ENCODE measurements around the gene TXNRD3. TPM values are rescaled to one million over a fixed set of nuclear protein-coding genes. Genes with fewer than 3 reads are reported as not detected.

The TXNRD3 gene
- polyA plus RNA-seq, result 6.3 to 11.0 TPM (median 9.7 TPM) in 3 replicates
- 10.2 TPM for polyA plus RNA-seq (2011; ENCODE audit: low read depth)
- polyA plus RNA-seq (2011; cell fraction: cytosol; rRNA removed), result 10.2 and 11.7 TPM in 2 replicates
- polyA plus RNA-seq (2011; cell fraction: nucleus; rRNA removed), result 13.5 and 17.2 TPM in 2 replicates
- 13.9 and 14.3 TPM in 2 replicates for polyA plus RNA-seq (2012; ENCODE audit: low replicate concordance)
- polyA minus RNA-seq, result 9.9 to 11.5 TPM (median 11.0 TPM) in 3 replicates
- 3.8 TPM for polyA minus RNA-seq (2011; cell fraction: cytosol; rRNA and poly(A)+ RNA removed)
- 6.8 and 13.4 TPM in 2 replicates for polyA minus RNA-seq (2011; cell fraction: nucleus; rRNA and poly(A)+ RNA removed)

GRCh38 chr3:126654571-126655383 lies at the start of gene TXNRD3:
Gene TXNRD3, minus strand, starts transcription at chr3:126655124.
- peak within 1 kb of the TSS; percentile 91 for H2AFZ ChIP-seq (ENCODE audit: control insufficient read depth, low read length)
- peaks cover 3% of the 10 kb centered on the region for H3K27me3 ChIP-seq (ENCODE audit: control insufficient read depth, extremely low read depth, insufficient read depth, low read length)
- DNase-seq (ENCODE audit: low read depth, low spot score) (no peak), FAIRE-seq (no peak)
- H3K79me2 ChIP-seq (ENCODE audit: control insufficient read depth, insufficient read depth, low read length), result peaks cover 2% of the 10 kb centered on the region
- no peaks in the 10 kb centered on the region for H3K9me3 ChIP-seq (ENCODE audit: control insufficient read depth, low read depth, low read length)
- peak within 1 kb of the TSS; percentile 83 for H3K9ac ChIP-seq (ENCODE audit: control insufficient read depth, extremely low read depth, insufficient read depth, low read length)
- H3K4me2 ChIP-seq (ENCODE audit: control insufficient read depth, extremely low read depth, insufficient read depth, low read depth, low read length), result peak within 1 kb of the TSS; percentile 96
- dilution Hi-C loops (cut with MboI; ENCODE audit: extremely low pct_ligation_motif_present, low sequenced_read_pairs), result no loop called here
- peak within 1 kb of the TSS; percentile 51 to 90 (median 82) for H3K4me3 ChIP-seq (ENCODE audit: control insufficient read depth in 2 of 3, extremely low read depth in 1 of 3, insufficient read depth in 2 of 3, low read depth in 1 of 3, low read length in 3 of 3)
- no peak for TF ChIP-seq EZH2 (IDR thresholded peaks at IDR 0.05; ENCODE audit: low read length)
- TF ChIP-seq CTCF (optimal IDR thresholded peaks at IDR 0.05 in 1 of 3, IDR thresholded peaks at IDR 0.05 in 1 of 3, conservative IDR thresholded peaks at IDR 0.05 in 1 of 3; ENCODE audit: extremely low read depth in 1 of 3, insufficient read depth in 2 of 3, low read length in 3 of 3), result peak in 1 of 3 experiments; percentile 33
- no peaks in the 10 kb centered on the region for H3K9me1 ChIP-seq (ENCODE audit: control insufficient read depth, extremely low read depth, insufficient read depth, low read length)
- H3K4me1 ChIP-seq (ENCODE audit: control insufficient read depth, extremely low read depth, insufficient read depth, low read length), result peaks cover 13% of the 10 kb centered on the region
- peak within 1 kb of the TSS; percentile 51 for H3K27ac ChIP-seq (ENCODE audit: control insufficient read depth, insufficient read depth, low read length)
- no peaks in the 10 kb centered on the region for H3K36me3 ChIP-seq (ENCODE audit: control insufficient read depth in 2 of 2, extremely low read depth in 1 of 2, insufficient read depth in 2 of 2, low read length in 2 of 2)
- H4K20me1 ChIP-seq (ENCODE audit: control insufficient read depth, extremely low read depth, insufficient read depth, low read length), result no peaks in the 10 kb centered on the region

GRCh38 chr3:126703512-126704493 lies 48.9 kb upstream of the TXNRD3 start, which contains the start of gene CHCHD6:
Gene CHCHD6, plus strand, starts transcription at chr3:126704240. Its CDS starts 73 bp downstream, at chr3:126704313.
- DNase-seq (ENCODE audit: low read depth, low spot score) (peak; percentile 76), FAIRE-seq (peak; percentile 92)
- Histone ChIP-seq H3K36me3 (ENCODE audit: control insufficient read depth in 2 of 2, extremely low read depth in 1 of 2, insufficient read depth in 2 of 2, low read length in 2 of 2) (no peaks in the 10 kb centered on the region), H3K9ac (ENCODE audit: control insufficient read depth, extremely low read depth, insufficient read depth, low read length) (peak within 1 kb of the TSS; percentile 67), H3K4me1 (ENCODE audit: control insufficient read depth, extremely low read depth, insufficient read depth, low read length) (peaks cover 16% of the 10 kb centered on the region), H3K4me3 (ENCODE audit: control insufficient read depth in 2 of 3, extremely low read depth in 1 of 3, insufficient read depth in 2 of 3, low read depth in 1 of 3, low read length in 3 of 3) (peak within 1 kb of the TSS; percentile 75 to 82 (median 81)), H3K27me3 (ENCODE audit: control insufficient read depth, extremely low read depth, insufficient read depth, low read length) (no peaks in the 10 kb centered on the region), H3K79me2 (ENCODE audit: control insufficient read depth, insufficient read depth, low read length) (peaks cover 32% of the 10 kb centered on the region), H2AFZ (ENCODE audit: control insufficient read depth, low read length) (peak within 1 kb of the TSS; percentile 98), H3K27ac (ENCODE audit: control insufficient read depth, insufficient read depth, low read length) (no peak within 1 kb of the TSS), H3K9me1 (ENCODE audit: control insufficient read depth, extremely low read depth, insufficient read depth, low read length) (no peaks in the 10 kb centered on the region), H3K4me2 (ENCODE audit: control insufficient read depth, extremely low read depth, insufficient read depth, low read depth, low read length) (peak within 1 kb of the TSS; percentile 87), H3K9me3 (ENCODE audit: control insufficient read depth, low read depth, low read length) (no peaks in the 10 kb centered on the region), H4K20me1 (ENCODE audit: control insufficient read depth, extremely low read depth, insufficient read depth, low read length) (no peaks in the 10 kb centered on the region)
- no peak for TF ChIP-seq EZH2 (IDR thresholded peaks at IDR 0.05; ENCODE audit: low read length)
- peak in 2 of 3 experiments; percentile 23 to 41 for TF ChIP-seq CTCF (optimal IDR thresholded peaks at IDR 0.05 in 1 of 3, IDR thresholded peaks at IDR 0.05 in 1 of 3, conservative IDR thresholded peaks at IDR 0.05 in 1 of 3; ENCODE audit: extremely low read depth in 1 of 3, insufficient read depth in 2 of 3, low read length in 3 of 3)
- dilution Hi-C loops (cut with MboI; ENCODE audit: extremely low pct_ligation_motif_present, low sequenced_read_pairs), result no loop called here

Data from keratinocyte (primary cell).